ENCODE results near the gene MEGF6. TPM values are rescaled to one million over a fixed set of nuclear protein-coding genes. Genes with fewer than 3 reads are reported as not detected.

MEGF6 gene
- polyA plus RNA-seq, 1 donor (not counting 4 experiments of a cell fraction or from before 2014, with no cell fraction given), result 0.24 TPM

GRCh38 chr1:3630161-3630611, 18.9 kb upstream of the MEGF6 start:
- DNase-seq (ENCODE audit: low read depth, low spot score) (no peak), FAIRE-seq (no peak)
- Histone ChIP-seq H3K4me2 (ENCODE audit: control insufficient read depth, extremely low read depth, insufficient read depth, low read depth, low read length) (no peak overlapping the region), H3K36me3 (ENCODE audit: control insufficient read depth in 2 of 2, extremely low read depth in 1 of 2, insufficient read depth in 2 of 2, low read length in 2 of 2) (peaks cover 13 to 17% of the 10 kb centered on the region in 2 experiments), H3K9me1 (ENCODE audit: control insufficient read depth, extremely low read depth, insufficient read depth, low read length) (no peaks in the 10 kb centered on the region), H2AFZ (ENCODE audit: control insufficient read depth, low read length) (no peak overlapping the region), H3K9ac (ENCODE audit: control insufficient read depth, extremely low read depth, insufficient read depth, low read length) (no peak overlapping the region), H3K27me3 (ENCODE audit: control insufficient read depth, extremely low read depth, insufficient read depth, low read length) (no peaks in the 10 kb centered on the region), H3K79me2 (ENCODE audit: control insufficient read depth, insufficient read depth, low read length) (no peaks in the 10 kb centered on the region), H3K9me3 (ENCODE audit: control insufficient read depth, low read depth, low read length) (no peaks in the 10 kb centered on the region), H4K20me1 (ENCODE audit: control insufficient read depth, extremely low read depth, insufficient read depth, low read length) (no peaks in the 10 kb centered on the region), H3K4me3 (ENCODE audit: control insufficient read depth in 2 of 3, extremely low read depth in 1 of 3, insufficient read depth in 2 of 3, low read depth in 1 of 3, low read length in 3 of 3) (no peak overlapping the region), H3K4me1 (ENCODE audit: control insufficient read depth, extremely low read depth, insufficient read depth, low read length) (peaks cover 7% of the 10 kb centered on the region), H3K27ac (ENCODE audit: control insufficient read depth, insufficient read depth, low read length) (no peak overlapping the region)
- TF ChIP-seq EZH2 (IDR thresholded peaks at IDR 0.05; ENCODE audit: low read length) (no peak), CTCF (optimal IDR thresholded peaks at IDR 0.05 in 1 of 3, IDR thresholded peaks at IDR 0.05 in 1 of 3, conservative IDR thresholded peaks at IDR 0.05 in 1 of 3; ENCODE audit: extremely low read depth in 1 of 3, insufficient read depth in 2 of 3, low read length in 3 of 3) (no peak)
- dilution Hi-C loops (cut with MboI; ENCODE audit: extremely low pct_ligation_motif_present, low sequenced_read_pairs), result loop anchor here (25.0 kb wide), 1 partner anchor 93 kb away; no protein-coding TSS in a partner anchor

- no peak overlapping the region for H3K4me3 ChIP-seq (ENCODE audit: control insufficient read depth in 2 of 3, extremely low read depth in 1 of 3, insufficient read depth in 2 of 3, low read depth in 1 of 3, low read length in 3 of 3)
- H4K20me1 ChIP-seq (ENCODE audit: control insufficient read depth, extremely low read depth, insufficient read depth, low read length), result no peaks in the 10 kb centered on the region
- H3K79me2 ChIP-seq (ENCODE audit: control insufficient read depth, insufficient read depth, low read length), result no peaks in the 10 kb centered on the region
- dilution Hi-C loops (cut with MboI; ENCODE audit: extremely low pct_ligation_motif_present, low sequenced_read_pairs), result loop anchor here (25.0 kb wide), 1 partner anchor 92 kb away; no protein-coding TSS in a partner anchor
- no peaks in the 10 kb centered on the region for H3K9me3 ChIP-seq (ENCODE audit: control insufficient read depth, low read depth, low read length)
- H3K4me1 ChIP-seq (ENCODE audit: control insufficient read depth, extremely low read depth, insufficient read depth, low read length), result peaks cover 7% of the 10 kb centered on the region
- H3K27me3 ChIP-seq (ENCODE audit: control insufficient read depth, extremely low read depth, insufficient read depth, low read length), result no peaks in the 10 kb centered on the region
- no peak for DNase-seq (ENCODE audit: low read depth, low spot score)
- H3K27ac ChIP-seq (ENCODE audit: control insufficient read depth, insufficient read depth, low read length), result no peak overlapping the region
- TF ChIP-seq EZH2 (IDR thresholded peaks at IDR 0.05; ENCODE audit: low read length) (no peak), CTCF (optimal IDR thresholded peaks at IDR 0.05 in 1 of 3, IDR thresholded peaks at IDR 0.05 in 1 of 3, conservative IDR thresholded peaks at IDR 0.05 in 1 of 3; ENCODE audit: extremely low read depth in 1 of 3, insufficient read depth in 2 of 3, low read length in 3 of 3) (no peak)
- no peak for FAIRE-seq
- no peak overlapping the region for H2AFZ ChIP-seq (ENCODE audit: control insufficient read depth, low read length)
- no peak overlapping the region for H3K4me2 ChIP-seq (ENCODE audit: control insufficient read depth, extremely low read depth, insufficient read depth, low read depth, low read length)
- no peaks in the 10 kb centered on the region for H3K9me1 ChIP-seq (ENCODE audit: control insufficient read depth, extremely low read depth, insufficient read depth, low read length)
- H3K9ac ChIP-seq (ENCODE audit: control insufficient read depth, extremely low read depth, insufficient read depth, low read length), result no peak overlapping the region
- H3K36me3 ChIP-seq (ENCODE audit: control insufficient read depth in 2 of 2, extremely low read depth in 1 of 2, insufficient read depth in 2 of 2, low read length in 2 of 2), result peaks cover 13 to 17% of the 10 kb centered on the region in 2 experiments
These were observed 18.4 kb upstream of the MEGF6 start for GRCh38 chr1:3629561-3630160.
